CD4-positive, alpha-beta T cell treated with Interleukin-6 for 4 hours (primary cell): ENCODE results near the gene MPDU1.

Experiments
- DNase-seq: peaks from one replicate; pipeline ENCODE4 v3.0.0-alpha.2; 2020; ENCODE audit warnings: mixed read lengths

Gene MPDU1

GRCh38 chr17:7560172-7561027 is 23.3 kb upstream of the MPDU1 start:
- DNase-seq = peak; percentile 61

GRCh38 chr17:7561028-7561575 is 22.6 kb upstream of the MPDU1 start:
- DNase-seq = peak; percentile 83

- DNase-seq = peak; percentile 92
Measured at GRCh38 chr17:7561589-7562207, 22.0 kb upstream of the MPDU1 start, which contains the start of gene SENP3. SENP3 (plus strand) TSS chr17:7561919; CDS start chr17:7563077, 1,158 bp downstream.

- DNase-seq = no peak
Measured at GRCh38 chr17:7562208-7562605, 21.4 kb upstream of the MPDU1 start.

- no peak for DNase-seq
Measured at GRCh38 chr17:7563115-7563869, 20.4 kb upstream of the MPDU1 start.

- DNase-seq = no peak
Measured at GRCh38 chr17:7569571-7569970, 14.1 kb upstream of the MPDU1 start.

- no peak for DNase-seq
Measured at GRCh38 chr17:7570351-7570750, 13.3 kb upstream of the MPDU1 start.

GRCh38 chr17:7572338-7572587 is 11.4 kb upstream of the MPDU1 start:
- no peak for DNase-seq

GRCh38 chr17:7572588-7573323 is 10.9 kb upstream of the MPDU1 start:
- peak; percentile 99 for DNase-seq

- DNase-seq = peak; percentile 95
Measured at GRCh38 chr17:7573324-7574080, 10.2 kb upstream of the MPDU1 start.

- no peak for DNase-seq
Measured at GRCh38 chr17:7574176-7574953, 9.3 kb upstream of the MPDU1 start.

- DNase-seq = no peak
Measured at GRCh38 chr17:7575481-7575883, 8.2 kb upstream of the MPDU1 start.

GRCh38 chr17:7575959-7576358 is 7.7 kb upstream of the MPDU1 start:
- no peak for DNase-seq

- no peak for DNase-seq
Measured at GRCh38 chr17:7576432-7576937, 7.2 kb upstream of the MPDU1 start.

- no peak for DNase-seq
Measured at GRCh38 chr17:7577327-7578199, 6.1 kb upstream of the MPDU1 start.

GRCh38 chr17:7579001-7579833 is 4.4 kb upstream of the MPDU1 start, which contains the start of gene CD68:
CD68 (plus strand) TSS chr17:7579638; CDS start chr17:7579678, 40 bp downstream.
- DNase-seq = peak; percentile 67

- no peak for DNase-seq
Measured at GRCh38 chr17:7579834-7580603, 3.6 kb upstream of the MPDU1 start.
